ENCODE data around the gene NADK.

Gene NADK

DNA sequence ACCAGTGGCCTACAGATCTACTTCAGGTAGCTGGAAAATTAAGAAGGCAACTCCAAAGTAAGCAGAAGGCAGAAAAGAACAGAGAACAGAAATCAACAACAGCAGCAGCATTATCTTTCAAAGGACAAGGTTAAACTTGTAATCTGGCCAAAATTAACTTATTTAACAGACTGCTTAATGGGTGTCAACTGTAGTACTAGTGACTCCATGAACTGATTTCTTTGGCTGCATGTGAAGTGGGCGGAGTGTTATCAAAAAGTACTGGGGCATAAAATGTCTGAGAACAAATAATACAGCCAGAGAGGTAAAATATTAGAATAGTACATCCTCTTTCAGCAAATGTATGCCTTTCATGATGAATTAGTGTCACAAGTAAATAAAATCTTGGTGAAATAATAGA lies 24.6 kb upstream of the NADK start:
- in situ Hi-C loops (cut with HindIII; ENCODE audit: low sequenced_read_pairs): no loop called here

GRCh38 chr1:1799716-1800115 lies 21.4 kb upstream of the NADK start:
- in situ Hi-C loops (cut with HindIII; ENCODE audit: low sequenced_read_pairs): no loop called here
- no peak for TF ChIP-seq CTCF (IDR thresholded peaks at IDR 0.05; ENCODE audit: low read depth, low read length, missing control alignments)
- H3K4me3 ChIP-seq (ENCODE audit: low read depth, low read length): no peak overlapping the region
- no peak for DNase-seq (ENCODE audit: low read depth)

More for the DNA sequence above, 24.6 kb upstream of the NADK start:
- H3K4me3 ChIP-seq (ENCODE audit: low read depth, low read length): no peak overlapping the region
- TF ChIP-seq CTCF (IDR thresholded peaks at IDR 0.05; ENCODE audit: low read depth, low read length, missing control alignments): no peak
- no peak for DNase-seq (ENCODE audit: low read depth)

- in situ Hi-C loops (cut with HindIII; ENCODE audit: low sequenced_read_pairs): no loop called here
- no peak for DNase-seq (ENCODE audit: low read depth)
- TF ChIP-seq CTCF (IDR thresholded peaks at IDR 0.05; ENCODE audit: low read depth, low read length, missing control alignments): no peak
- H3K4me3 ChIP-seq (ENCODE audit: low read depth, low read length): no peak overlapping the region
Observed at GRCh38 chr1:1797731-1798341, 19.6 kb upstream of the NADK start.

DNA sequence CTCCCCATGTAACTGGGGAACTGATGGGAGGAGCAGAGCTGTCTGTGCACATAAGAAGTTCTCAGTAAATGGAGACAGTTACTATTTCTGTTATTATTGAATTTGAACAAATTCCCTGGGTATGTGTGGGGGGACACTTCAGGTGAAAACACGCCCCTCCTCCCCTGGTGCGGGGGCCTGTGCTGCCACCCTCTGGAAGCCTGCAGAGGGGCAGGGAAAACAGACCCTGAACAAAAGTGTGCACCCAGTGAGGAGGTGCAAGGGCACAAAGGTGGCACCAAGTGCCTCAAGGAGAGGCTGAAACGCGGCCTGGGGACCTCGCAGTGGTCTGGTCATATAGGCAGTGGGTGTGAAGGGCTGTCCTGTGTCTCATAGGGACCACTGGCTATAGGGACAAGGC lies 18.2 kb upstream of the NADK start:
- in situ Hi-C loops (cut with HindIII; ENCODE audit: low sequenced_read_pairs): no loop called here
- TF ChIP-seq CTCF (IDR thresholded peaks at IDR 0.05; ENCODE audit: low read depth, low read length, missing control alignments): peak; percentile 26
- DNase-seq (ENCODE audit: low read depth): no peak
- H3K4me3 ChIP-seq (ENCODE audit: low read depth, low read length): no peak overlapping the region

DNA sequence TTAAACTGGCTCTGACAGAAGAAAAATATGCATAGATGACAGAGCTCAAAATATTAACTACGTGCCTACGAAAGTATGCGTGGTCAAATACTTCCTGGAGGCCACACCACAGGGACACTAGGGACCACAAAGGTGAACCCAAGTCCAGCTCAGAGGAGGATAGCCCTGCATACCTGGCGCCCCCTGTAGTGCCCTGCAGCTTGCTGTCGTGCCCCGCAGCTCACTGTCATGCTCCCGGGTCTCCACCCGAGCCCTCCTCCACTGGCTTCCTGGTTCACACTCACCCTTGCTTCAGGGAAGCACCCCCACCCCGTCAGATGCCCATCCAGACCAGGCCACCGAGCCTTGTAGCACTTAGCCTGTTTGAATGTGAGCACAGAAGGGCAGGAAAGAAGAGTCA lies 16.7 kb upstream of the NADK start:
- no peak overlapping the region for H3K4me3 ChIP-seq (ENCODE audit: low read depth, low read length)
- TF ChIP-seq CTCF (IDR thresholded peaks at IDR 0.05; ENCODE audit: low read depth, low read length, missing control alignments): no peak
- no peak for DNase-seq (ENCODE audit: low read depth)
- in situ Hi-C loops (cut with HindIII; ENCODE audit: low sequenced_read_pairs): no loop called here

GRCh38 chr1:1793481-1794244 lies 15.4 kb upstream of the NADK start:
- in situ Hi-C loops (cut with HindIII; ENCODE audit: low sequenced_read_pairs): no loop called here

More at GRCh38 chr1:1793481-1794244, 15.4 kb upstream of the NADK start:
- no peak overlapping the region for H3K4me3 ChIP-seq (ENCODE audit: low read depth, low read length)
- no peak for TF ChIP-seq CTCF (IDR thresholded peaks at IDR 0.05; ENCODE audit: low read depth, low read length, missing control alignments)
- DNase-seq (ENCODE audit: low read depth): no peak
